ENCODE measurements around the gene C10orf62.

DNA sequence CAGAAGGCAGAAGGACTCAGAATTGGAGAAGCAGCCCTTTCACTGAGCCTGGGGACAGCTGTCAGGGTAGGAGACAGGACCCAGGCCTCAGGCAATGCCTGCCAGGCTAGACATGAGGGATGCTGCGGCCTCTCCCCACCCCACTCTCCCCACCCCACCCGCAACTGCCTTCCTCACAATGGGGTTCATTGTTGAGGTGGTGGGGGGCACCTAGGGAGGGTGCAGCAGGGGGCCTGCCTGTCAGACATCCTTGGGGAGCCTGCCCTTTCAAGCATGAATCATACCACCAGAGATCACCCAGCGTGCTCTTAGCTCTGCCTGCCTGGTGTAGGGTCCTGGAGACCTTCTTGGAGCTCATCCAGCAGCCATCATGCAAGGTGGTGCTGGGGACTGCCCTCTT, at the start of gene C10orf62:
- TF ChIP-seq, protein P1, sequence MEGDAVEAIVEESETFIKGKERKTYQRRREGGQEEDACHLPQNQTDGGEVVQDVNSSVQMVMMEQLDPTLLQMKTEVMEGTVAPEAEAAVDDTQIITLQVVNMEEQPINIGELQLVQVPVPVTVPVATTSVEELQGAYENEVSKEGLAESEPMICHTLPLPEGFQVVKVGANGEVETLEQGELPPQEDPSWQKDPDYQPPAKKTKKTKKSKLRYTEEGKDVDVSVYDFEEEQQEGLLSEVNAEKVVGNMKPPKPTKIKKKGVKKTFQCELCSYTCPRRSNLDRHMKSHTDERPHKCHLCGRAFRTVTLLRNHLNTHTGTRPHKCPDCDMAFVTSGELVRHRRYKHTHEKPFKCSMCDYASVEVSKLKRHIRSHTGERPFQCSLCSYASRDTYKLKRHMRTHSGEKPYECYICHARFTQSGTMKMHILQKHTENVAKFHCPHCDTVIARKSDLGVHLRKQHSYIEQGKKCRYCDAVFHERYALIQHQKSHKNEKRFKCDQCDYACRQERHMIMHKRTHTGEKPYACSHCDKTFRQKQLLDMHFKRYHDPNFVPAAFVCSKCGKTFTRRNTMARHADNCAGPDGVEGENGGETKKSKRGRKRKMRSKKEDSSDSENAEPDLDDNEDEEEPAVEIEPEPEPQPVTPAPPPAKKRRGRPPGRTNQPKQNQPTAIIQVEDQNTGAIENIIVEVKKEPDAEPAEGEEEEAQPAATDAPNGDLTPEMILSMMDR (IDR thresholded peaks at IDR 0.05), result no peak
- TF ChIP-seq POLR2AphosphoS5 (IDR thresholded peaks at IDR 0.05) (no peak), POLR2A (IDR thresholded peaks at IDR 0.05; ENCODE audit: low read depth) (no peak)
